ENCODE data around the gene UBA1. TPM values are rescaled to one million over a fixed set of nuclear protein-coding genes. Genes with fewer than 3 reads are reported as not detected.
A peak's percentile ranks its signal among the peaks of the same experiment; 100 is the strongest.

The UBA1 gene
- total and polyA plus RNA-seq, 8 donors = 192 to 248 (median 218) TPM

DNA sequence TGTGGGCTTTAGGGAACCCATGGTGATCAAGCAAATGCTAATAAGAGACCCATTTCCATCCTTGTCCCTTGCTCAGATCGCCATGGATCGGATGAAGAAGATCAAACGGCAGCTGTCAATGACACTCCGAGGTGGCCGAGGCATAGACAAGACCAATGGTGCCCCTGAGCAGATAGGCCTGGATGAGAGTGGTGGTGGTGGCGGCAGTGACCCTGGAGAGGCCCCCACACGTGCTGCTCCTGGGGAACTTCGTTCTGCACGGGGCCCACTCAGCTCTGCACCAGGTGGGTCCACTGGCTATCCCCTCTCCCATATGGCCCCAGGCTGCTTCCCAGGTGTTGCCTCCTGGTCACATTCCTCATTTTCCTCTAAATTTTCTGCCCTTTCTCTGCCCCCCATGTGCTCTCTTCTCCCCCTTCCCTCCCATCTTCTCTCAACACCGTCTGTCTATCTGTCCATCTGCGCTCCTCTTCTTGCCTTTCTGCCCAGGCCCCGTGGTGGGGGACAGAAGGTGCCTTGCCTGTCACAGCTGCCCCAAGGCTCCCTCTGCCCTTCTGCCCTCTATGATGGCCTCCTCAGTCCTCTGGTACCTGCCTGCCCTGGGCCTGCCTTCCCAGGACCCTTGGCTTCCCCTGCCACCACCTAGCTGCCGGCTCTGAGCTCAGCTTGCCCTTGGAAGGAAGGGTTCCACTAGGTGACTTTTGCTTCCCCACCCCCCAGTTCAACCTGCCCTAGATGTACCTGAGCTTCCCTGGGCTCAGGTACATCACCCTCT, 30.0 kb downstream of the UBA1 start:
- ATAC-seq (no peak), DNase-seq (no peak)
- intact Hi-C loops (cut with DNase I) = no loop called here
- H3K27ac ChIP-seq = no peak overlapping the region
- peaks cover 0 to 18% of the 10 kb centered on the region in 2 donors for H3K4me1 ChIP-seq
- H3K36me3 ChIP-seq = peaks cover 0 to 52% of the 10 kb centered on the region in 2 donors
- no peak overlapping the region for H3K4me3 ChIP-seq
- H3K9me3 ChIP-seq = no peaks in the 10 kb centered on the region
- no peak for TF ChIP-seq CTCF (IDR thresholded peaks at IDR 0.05)
- H3K27me3 ChIP-seq = no peaks in the 10 kb centered on the region

DNA sequence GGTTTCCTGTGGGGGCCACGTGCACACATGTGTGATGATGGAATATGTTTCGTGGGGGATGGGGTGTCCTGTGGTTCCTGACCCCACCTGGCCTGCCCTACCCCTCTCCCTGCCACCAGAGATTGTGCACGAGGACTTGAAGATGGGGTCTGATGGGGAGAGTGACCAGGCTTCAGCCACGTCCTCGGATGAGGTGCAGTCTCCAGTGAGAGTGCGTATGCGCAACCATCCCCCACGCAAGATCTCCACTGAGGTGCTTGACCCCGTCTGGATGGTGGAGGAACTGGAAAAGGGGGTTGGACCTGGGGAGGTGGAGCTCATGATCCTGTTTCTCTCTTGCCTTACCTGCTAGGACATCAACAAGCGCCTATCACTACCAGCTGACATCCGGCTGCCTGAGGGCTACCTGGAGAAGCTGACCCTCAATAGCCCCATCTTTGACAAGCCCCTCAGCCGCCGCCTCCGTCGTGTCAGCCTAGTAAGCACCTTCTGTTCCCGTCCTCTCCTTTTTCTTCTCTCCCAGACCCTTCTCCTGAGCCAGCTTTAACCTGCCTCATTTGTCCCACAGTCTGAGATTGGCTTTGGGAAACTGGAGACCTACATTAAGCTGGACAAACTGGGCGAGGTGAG, 30.8 kb downstream of the UBA1 start:
- no peak overlapping the region for H3K4me3 ChIP-seq
- intact Hi-C loops (cut with DNase I) = no loop called here
- no peak for TF ChIP-seq CTCF (IDR thresholded peaks at IDR 0.05)
- no peaks in the 10 kb centered on the region for H3K27me3 ChIP-seq
- H3K27ac ChIP-seq = no peak overlapping the region
- ATAC-seq = no peak
- DNase-seq = no peak
- peaks cover 0 to 59% of the 10 kb centered on the region in 2 donors for H3K36me3 ChIP-seq
- H3K9me3 ChIP-seq = no peaks in the 10 kb centered on the region
- peaks cover 0 to 18% of the 10 kb centered on the region in 2 donors for H3K4me1 ChIP-seq

DNA sequence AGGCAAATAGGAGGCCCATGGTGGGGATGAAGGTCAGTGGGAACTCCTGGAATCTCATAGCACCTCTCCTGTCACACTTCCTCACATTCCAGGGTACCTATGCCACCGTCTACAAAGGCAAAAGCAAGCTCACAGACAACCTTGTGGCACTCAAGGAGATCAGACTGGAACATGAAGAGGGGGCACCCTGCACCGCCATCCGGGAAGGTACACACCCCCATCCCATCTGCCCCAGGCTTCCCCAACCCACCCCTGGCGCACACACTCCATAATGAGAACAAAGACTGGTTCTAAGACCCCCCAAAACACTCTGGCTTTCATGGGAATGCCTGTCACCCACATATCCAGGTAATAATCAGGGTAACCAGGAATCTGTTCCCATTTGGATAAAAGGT, 31.3 kb downstream of the UBA1 start:
- TF ChIP-seq CTCF (IDR thresholded peaks at IDR 0.05) = no peak
- H3K27me3 ChIP-seq = no peaks in the 10 kb centered on the region
- peak in 1 of 4 donors; percentile 22 for DNase-seq
- H3K4me1 ChIP-seq = peaks cover 0 to 16% of the 10 kb centered on the region in 2 donors
- intact Hi-C loops (cut with DNase I) = no loop called here
- H3K9me3 ChIP-seq = no peaks in the 10 kb centered on the region
- H3K27ac ChIP-seq = no peak overlapping the region
- H3K4me3 ChIP-seq = no peak overlapping the region
- peaks cover 0 to 60% of the 10 kb centered on the region in 2 donors for H3K36me3 ChIP-seq
- no peak for ATAC-seq

GRCh38 chrX:47226071-47226470, 32.4 kb downstream of the UBA1 start:
- DNase-seq = peak in 1 of 4 donors; percentile 16
- H3K27ac ChIP-seq = no peak overlapping the region
- no peak for TF ChIP-seq CTCF (IDR thresholded peaks at IDR 0.05)
- H3K4me3 ChIP-seq = no peak overlapping the region
- peaks cover 0 to 60% of the 10 kb centered on the region in 2 donors for H3K36me3 ChIP-seq
- ATAC-seq = no peak
- no peaks in the 10 kb centered on the region for H3K9me3 ChIP-seq
- no peaks in the 10 kb centered on the region for H3K27me3 ChIP-seq
- H3K4me1 ChIP-seq = peaks cover 0 to 4% of the 10 kb centered on the region in 2 donors
- intact Hi-C loops (cut with DNase I) = no loop called here

- intact Hi-C loops (cut with DNase I) = no loop called here
- Histone ChIP-seq H3K9me3 (no peaks in the 10 kb centered on the region), H3K36me3 (peaks cover 0 to 60% of the 10 kb centered on the region in 2 donors), H3K27ac (no peak overlapping the region), H3K4me1 (no peaks in the 10 kb centered on the region), H3K27me3 (no peaks in the 10 kb centered on the region), H3K4me3 (no peak overlapping the region)
- no peak for ATAC-seq
- DNase-seq = peak in 1 of 4 donors; percentile 19
- no peak for TF ChIP-seq CTCF (IDR thresholded peaks at IDR 0.05)
Observed at GRCh38 chrX:47226531-47227333, 33.1 kb downstream of the UBA1 start.
